NCI-H146 (cell line): ENCODE results near the gene TTC7B.
"Not testable (repeated sequence)": the region's sequence is repeated elsewhere in the genome, so short reads cannot be mapped to it uniquely, and the experiment has no call there.

Experiments
- DNase-seq: peaks from one replicate; lab custom pipeline; 2025; lab: John Stamatoyannopoulos, UW

Gene TTC7B

DNA sequence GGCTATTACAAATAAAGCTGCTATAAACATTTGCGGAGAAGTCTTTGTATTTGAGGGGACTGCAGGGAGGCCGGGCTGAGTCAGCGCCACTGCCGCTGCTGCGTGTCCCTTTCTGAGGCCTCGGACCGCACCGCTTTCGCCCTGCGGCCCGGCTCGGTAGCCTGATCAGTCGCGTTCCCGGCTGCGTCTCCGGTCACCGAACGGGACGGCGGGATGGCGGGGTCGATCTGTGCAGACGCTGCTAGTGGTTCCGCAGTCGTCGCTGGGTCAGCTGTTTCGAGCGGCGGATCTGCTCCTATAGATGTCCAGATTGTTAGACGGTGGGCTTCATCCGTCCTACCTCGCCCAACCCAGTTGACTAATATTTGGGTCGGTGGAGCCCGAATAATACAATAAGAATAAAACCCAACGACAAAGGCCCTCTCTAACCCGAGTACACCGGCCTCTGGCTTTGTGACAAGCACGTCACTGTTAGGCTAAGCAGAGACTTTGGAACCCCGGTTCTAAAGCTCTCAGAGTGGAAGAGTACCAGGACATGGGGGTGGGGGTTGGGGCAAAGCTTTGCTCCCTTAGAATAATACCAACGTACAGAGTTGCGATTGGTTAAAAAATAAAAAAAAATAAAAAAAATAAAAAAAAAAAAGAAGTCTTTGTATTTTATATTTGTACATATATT, 290.7 kb downstream of the TTC7B start:
- not testable (repeated sequence) for DNase-seq

DNA sequence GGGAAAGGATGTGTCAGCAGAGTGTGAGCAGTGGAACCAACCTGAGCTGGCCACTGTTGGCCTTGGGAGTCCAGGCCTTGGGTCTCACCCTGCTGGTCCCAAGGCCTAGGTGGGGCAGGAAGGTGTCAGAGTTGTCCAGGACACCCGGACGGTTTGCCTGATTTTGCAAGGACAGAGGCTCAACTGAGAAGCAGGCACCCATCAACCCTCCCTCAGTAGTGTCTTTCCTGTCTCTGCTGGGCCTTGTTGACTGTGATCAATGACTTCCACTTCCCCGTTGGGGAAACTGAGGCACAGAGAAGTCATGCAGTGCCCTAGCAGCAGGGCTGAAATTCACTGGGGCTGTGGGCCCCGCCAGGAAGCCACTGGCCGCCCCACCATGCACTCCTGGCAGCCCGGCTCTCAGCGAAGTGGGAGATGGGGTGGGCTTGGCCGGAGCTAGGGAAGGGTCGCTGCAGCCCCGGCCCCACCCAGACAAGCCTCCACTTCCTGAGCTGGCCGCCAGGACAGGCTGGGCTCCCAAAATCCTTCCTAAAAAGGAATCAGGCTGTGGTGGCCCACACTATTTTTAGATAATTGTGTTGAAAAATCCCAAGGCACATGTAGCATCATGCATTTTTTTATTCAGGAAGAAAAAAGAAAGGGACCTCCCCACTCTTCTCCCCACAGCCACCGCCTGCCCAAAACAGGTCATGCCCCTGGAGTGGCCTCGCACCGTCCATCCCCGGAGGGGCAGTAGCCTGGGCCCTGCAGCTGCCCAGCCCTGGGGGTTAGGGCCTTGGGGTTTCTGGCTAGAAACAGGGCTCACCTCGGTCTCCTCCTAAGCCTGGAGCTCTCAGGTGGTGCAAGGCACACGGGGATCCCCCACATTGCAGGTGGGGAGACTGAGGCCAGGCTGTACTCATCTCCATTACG, 292.0 kb downstream of the TTC7B start:
- DNase-seq, result no peak

- no peak for DNase-seq
Observed at GRCh38 chr14:90523544-90523943, 292.7 kb downstream of the TTC7B start.

DNA sequence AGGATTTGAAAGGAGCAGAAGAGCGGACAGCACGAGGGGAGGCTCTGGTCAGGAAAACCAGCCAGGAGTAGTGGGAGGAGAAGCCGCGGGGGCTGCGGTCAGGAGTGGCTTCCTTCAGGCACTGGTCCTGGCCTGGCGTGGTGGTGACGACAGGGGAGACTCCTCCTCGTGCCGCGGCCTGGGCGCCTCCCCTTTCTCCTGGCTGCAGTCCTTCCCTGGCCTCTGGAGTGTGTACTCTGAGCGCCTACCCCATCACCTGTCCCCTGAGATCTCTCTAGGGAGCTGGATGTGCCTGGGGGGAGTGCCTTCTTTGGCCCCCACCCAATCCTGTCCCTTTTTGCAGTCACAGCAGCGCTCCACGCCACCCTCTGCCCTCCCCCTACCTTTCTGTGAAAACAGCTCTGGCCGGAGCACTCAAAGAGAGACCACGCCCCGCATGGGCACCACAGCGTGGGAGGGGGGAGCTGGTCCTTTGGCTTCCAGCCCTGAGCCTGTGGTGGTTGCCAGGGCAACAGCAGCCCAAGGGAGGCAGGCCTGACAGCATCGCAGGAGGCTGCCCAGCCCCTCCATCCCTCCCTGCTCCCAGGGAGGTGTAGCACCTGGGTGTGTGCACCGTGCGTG, 293.5 kb downstream of the TTC7B start:
- DNase-seq, result peak; percentile 96

DNA sequence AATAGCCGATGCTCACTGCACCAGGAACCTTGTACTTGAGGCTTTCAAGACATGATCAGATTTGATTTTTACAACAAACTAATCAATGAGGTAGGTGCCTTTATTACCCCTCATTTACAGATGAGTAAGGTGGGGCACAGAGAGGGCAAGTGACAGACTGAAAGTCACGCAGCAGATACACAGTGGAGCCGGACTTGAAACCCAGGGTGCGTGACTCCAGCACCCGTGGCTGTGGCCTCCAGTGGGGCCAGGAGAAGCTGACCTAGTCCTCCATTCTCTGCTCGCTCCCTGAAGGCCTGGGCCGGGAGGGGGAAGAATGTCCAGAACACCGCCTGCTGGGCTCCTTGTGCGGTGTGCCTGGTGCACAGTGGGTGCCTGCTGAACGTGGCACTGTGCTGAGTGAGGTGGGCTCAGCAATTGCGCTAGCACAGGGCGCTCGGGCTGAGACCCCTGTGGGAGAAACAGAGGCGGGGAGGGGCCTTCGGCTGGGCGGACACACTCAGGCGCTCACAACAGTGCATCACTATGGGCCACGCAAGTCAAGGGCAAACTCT, 294.2 kb downstream of the TTC7B start:
- DNase-seq, result no peak

- DNase-seq, result peak; percentile 17
Observed at GRCh38 chr14:90521084-90521929, 294.9 kb downstream of the TTC7B start.

DNA sequence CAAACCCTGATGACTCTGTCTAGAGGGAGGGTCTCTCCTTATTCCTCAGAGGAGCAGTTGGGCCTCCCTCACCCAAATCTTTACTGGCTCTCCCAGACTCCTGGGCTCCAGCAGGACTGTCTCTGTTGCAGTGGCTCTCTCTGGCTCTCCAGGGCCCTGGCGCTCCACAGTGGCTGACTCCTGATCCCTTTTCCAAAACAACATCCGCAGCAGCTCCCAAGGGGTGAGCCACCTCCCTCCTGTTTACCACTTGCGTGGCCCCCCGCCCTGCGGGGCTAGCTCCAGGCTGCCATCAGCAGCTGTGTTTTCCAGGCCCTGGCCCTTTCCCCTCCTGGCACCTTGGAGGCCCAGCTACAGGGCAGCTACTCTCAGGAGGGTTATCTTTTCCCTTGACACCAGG, 295.9 kb downstream of the TTC7B start:
- no peak for DNase-seq

- DNase-seq, result no peak
Observed at GRCh38 chr14:90519262-90519920, 296.8 kb downstream of the TTC7B start.

DNA sequence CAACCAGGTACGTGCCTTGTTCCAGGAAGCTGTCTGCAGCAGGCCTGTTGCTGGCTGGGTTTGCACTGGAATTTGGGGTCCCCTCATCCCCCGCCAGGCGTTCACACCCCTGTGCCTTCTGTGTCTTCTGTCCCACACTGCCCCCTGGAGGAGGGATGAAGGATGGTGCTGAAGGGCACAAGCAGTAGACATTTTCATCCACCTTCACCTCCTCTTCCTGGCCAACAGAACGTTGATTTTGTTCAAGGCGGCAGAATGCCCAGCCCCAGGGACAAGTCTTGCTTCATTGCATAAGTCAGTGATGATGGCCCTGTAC, 297.3 kb downstream of the TTC7B start:
- DNase-seq, result peak; percentile 54

DNA sequence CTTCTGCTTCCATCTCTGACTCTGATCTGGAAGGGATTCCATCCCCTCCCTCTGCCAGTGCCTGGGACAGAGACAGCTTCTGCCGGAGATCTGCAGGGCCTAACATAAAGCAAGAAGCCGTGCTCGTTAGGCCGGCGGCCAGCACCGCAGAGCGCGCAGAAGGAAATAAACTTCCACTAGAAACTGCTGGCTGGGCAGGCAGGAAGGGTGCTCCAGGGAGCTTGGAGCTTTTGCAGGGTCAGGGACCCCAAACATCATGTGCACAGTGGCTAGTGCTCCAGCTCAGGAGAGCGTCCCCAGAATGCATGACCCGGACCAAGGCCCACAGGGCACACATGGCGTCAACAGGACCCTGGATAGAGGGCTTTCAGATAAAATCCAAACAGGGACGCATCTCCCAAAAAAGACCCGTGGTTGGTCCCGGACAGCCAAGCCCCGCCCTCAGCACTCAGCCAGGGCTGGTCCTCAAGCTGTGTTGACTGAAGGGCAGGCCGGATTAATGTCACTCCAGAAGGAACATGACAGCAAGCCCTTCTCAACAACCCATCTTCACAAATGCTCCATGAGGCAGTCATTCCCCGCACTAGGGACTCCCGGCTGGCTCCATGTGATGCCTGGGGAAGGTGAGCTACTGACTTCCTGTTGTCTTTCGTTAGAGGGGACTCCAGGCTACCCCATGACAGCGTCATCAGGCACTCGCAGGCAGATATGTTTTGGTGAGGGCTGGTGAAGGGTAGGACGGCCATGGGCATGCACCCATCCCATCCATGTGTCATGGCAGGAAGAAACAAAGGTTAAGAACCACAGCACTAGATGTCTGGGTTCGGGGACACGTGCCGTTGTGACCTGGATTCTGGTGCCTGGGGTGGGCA, 297.9 kb downstream of the TTC7B start:
- no peak for DNase-seq

- DNase-seq, result no peak
Observed at GRCh38 chr14:90517076-90517841, 299.0 kb downstream of the TTC7B start.

DNA sequence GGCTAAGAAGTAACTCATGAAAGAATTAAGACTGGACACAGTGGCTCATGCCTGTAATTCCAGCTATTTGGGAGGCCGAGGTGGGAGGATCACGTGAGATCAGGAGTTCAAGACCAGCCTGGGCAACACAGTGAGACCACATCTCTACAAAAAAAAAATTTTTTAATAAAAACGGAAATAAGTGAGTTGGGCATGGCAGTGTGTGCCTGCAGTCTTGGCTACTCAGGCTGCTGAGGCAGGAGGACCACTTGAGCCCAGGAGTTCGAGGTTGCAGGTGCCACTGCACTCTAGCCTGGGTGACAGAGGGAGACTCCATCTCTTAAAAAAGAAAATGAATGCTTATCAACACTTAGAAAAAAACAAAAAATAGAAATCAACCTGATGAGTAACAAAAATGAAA, 301.7 kb downstream of the TTC7B start:
- DNase-seq, result no peak

DNA sequence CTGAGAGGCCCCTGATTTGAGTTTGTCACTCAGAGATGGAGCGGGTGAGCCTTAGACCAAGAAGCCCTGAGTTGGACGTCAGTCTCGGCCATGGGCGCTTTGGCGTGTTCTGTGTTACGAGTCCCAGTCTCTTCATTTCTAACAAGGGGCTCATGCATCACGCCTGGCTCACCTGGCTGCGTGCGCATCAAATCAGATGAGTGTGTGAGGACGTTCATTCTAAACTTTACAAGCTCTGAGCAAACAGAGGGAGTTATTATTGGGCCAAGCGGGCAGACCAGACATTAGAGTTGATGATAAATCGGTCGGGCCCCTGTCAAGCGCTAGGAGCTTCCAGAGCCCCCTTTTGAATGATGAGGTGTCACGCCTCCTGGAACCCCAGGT, 302.2 kb downstream of the TTC7B start:
- DNase-seq, result peak; percentile 89

GRCh38 chr14:90513161-90514014, 302.8 kb downstream of the TTC7B start:
- DNase-seq, result peak; percentile 100

DNA sequence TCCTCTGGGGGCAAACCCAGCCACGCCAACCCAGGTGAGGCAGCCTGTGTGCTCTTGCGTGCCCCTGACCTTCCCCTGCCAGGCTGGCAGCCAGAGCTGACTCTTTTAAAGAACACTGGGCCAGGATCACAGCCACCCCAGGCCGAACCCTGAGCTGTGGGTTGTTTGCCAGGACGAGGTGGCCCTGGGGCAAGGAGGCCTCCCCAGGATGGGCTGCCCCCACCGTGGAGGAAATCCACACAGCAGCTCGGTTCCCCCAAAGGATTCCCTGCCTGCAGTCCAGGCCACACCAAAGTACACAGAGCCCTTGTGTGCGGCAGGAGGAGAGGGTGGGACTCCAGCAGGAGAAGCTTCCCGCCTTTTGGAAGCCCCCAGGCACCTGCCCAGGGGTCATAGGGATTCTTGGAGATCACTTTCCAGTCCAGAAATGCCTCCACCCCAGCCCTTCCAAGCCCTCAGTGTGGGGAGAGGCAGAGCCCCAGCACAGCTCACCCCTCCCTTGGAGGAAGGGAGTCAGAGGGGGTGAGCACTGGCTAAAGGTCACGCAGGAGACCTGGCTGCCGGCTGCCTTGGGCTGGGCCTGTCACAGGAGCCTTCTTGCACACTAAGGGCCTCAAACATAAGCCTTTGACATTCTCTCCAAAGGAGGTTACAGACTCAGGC, 303.8 kb downstream of the TTC7B start:
- peak; percentile 76 for DNase-seq

GRCh38 chr14:90511795-90512328, 304.4 kb downstream of the TTC7B start:
- peak; percentile 71 for DNase-seq

- DNase-seq, result no peak
Observed at GRCh38 chr14:90511252-90511651, 305.0 kb downstream of the TTC7B start.

DNA sequence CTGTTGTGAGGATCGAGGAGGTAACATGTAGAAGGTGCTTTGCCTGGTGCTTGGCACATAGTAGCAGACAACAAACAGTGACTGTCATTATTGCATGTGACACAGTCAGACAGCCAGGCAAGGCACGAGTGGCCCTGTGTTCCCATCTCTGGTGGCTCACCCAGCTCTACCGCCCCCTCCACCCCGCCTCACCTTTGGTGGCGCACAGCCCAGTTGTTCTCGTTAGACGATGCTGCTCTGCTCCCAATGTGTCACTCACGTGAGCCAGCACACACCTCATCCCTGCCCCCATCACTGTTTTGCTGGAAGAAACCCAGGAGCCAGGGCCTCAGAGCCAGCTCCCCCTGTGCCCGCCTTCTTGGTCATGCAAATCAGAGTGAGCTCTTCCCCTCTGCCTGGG, 306.1 kb downstream of the TTC7B start:
- no peak for DNase-seq
